ENCODE data around the gene MYL12B. TPM values are rescaled to one million over a fixed set of nuclear protein-coding genes. Genes with fewer than 3 reads are reported as not detected.

Gene MYL12B
- total RNA-seq, 1 donor from 2014 or later: 187 TPM

DNA sequence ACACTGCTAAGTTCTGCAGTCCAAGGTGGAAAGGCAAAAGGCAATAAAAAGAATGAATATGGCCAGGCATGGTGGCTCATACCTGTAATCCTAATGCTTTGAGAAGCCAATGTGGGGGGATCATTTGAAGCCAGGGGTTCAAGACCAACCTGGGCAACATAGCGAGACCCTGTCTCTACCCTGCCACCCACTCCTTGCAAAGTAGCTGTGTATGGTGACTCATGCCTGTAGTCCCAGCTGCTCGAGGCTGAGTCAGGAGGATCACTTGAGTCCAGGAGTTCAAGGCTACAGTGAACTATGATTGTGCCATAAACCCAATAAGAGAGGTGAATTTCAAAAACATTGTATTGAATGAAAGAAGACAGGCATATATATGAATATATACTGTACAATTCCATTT lies 2.4 kb downstream of the MYL12B start:
- TF ChIP-seq, protein P1, sequence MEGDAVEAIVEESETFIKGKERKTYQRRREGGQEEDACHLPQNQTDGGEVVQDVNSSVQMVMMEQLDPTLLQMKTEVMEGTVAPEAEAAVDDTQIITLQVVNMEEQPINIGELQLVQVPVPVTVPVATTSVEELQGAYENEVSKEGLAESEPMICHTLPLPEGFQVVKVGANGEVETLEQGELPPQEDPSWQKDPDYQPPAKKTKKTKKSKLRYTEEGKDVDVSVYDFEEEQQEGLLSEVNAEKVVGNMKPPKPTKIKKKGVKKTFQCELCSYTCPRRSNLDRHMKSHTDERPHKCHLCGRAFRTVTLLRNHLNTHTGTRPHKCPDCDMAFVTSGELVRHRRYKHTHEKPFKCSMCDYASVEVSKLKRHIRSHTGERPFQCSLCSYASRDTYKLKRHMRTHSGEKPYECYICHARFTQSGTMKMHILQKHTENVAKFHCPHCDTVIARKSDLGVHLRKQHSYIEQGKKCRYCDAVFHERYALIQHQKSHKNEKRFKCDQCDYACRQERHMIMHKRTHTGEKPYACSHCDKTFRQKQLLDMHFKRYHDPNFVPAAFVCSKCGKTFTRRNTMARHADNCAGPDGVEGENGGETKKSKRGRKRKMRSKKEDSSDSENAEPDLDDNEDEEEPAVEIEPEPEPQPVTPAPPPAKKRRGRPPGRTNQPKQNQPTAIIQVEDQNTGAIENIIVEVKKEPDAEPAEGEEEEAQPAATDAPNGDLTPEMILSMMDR (IDR thresholded peaks at IDR 0.05; ENCODE audit: unreplicated experiment): no peak
- Mint-ChIP-seq H3K36me3 (ENCODE audit: insufficient read depth) (no peaks in the 10 kb centered on the region), H3K4me1 (ENCODE audit: low read depth) (peaks cover 45% of the 10 kb centered on the region), H3K27ac (no peak overlapping the region), H3K4me3 (ENCODE audit: low read depth) (no peak overlapping the region), H3K27me3 (no peaks in the 10 kb centered on the region), H3K9me3 (ENCODE audit: low read depth) (no peaks in the 10 kb centered on the region)
- DNase-seq (ENCODE audit: low spot score, unreplicated experiment): no peak

DNA sequence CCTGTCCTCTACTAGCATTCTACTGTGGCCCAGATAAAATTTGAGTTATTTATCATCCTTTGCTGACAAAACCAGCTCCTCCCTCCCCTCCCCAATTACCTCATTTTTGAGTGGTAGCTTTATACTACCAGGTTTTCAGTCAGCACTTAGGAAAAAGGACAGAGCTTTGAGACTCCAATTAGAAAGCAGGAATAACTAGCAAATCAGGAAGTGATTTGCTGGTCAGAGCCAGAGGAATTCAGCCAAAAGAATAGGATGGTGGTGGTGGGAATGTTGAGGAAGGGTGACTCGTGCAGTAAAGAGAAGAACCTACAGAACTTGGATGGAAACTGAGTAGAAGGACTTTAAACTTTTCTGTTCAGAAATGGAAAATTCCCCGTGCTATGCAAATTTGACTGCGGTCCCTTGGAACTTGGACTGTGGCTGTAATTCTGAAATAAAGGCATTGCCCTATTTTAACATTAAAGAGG lies 3.7 kb downstream of the MYL12B start:
- no peaks in the 10 kb centered on the region for H3K9me3 Mint-ChIP-seq (ENCODE audit: low read depth)
- no peaks in the 10 kb centered on the region for H3K36me3 Mint-ChIP-seq (ENCODE audit: insufficient read depth)
- H3K4me1 Mint-ChIP-seq (ENCODE audit: low read depth): peaks cover 45% of the 10 kb centered on the region
- DNase-seq (ENCODE audit: low spot score, unreplicated experiment): no peak
- TF ChIP-seq, protein P1 (IDR thresholded peaks at IDR 0.05; ENCODE audit: unreplicated experiment): no peak
- peak overlapping the region; percentile 2 for H3K27ac Mint-ChIP-seq
- H3K4me3 Mint-ChIP-seq (ENCODE audit: low read depth): no peak overlapping the region
- no peaks in the 10 kb centered on the region for H3K27me3 Mint-ChIP-seq

DNA sequence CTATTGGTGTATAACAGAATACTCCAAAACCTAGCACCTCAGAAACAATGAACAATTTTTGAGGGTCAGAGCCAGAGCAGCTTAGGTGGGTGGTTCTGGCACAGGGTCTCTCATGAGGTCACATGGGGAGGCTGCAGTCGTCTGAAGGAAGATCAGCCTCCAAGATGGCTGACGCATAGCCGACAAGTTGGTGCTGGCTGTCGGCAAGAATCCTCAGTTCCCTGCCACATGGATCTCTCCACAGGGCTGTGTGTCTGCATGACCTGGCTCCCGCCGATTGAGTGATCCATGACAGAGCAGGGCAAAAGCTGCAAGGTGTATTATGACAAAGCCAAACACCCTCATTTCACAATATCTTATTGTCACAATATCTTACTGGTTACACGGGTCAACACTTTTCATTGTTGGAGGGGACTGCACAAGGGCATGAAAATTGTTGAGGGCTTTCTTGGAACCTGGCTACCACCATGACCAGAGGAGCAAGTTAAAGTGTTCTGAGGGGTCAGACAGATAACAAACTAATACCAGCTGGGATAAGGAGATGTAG lies 4.2 kb downstream of the MYL12B start:
- no peak for DNase-seq (ENCODE audit: low spot score, unreplicated experiment)
- no peaks in the 10 kb centered on the region for H3K9me3 Mint-ChIP-seq (ENCODE audit: low read depth)
- H3K4me1 Mint-ChIP-seq (ENCODE audit: low read depth): peaks cover 40% of the 10 kb centered on the region
- H3K27ac Mint-ChIP-seq: peak overlapping the region; percentile 77
- H3K4me3 Mint-ChIP-seq (ENCODE audit: low read depth): no peak overlapping the region
- H3K27me3 Mint-ChIP-seq: no peaks in the 10 kb centered on the region
- TF ChIP-seq, protein P1 (IDR thresholded peaks at IDR 0.05; ENCODE audit: unreplicated experiment): no peak
- no peaks in the 10 kb centered on the region for H3K36me3 Mint-ChIP-seq (ENCODE audit: insufficient read depth)

DNA sequence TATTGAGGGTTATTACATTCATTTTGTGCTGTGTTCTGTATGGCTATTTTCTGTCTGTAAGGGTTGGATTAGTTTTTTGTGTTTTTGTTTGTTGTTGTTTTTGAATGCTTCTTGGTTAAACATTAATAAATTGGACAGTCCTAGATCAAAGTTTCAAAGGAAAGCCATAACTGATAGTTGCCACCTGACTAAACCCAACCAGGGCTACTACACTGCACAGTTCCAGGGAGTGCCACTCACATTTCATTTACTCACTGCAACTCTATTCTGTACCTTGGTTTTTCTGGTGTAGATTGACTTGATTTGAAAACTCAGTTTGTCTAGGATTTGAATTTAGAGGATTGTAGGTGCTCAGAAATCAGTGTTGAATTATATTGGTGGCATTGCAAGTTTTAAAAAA lies 6.4 kb downstream of the MYL12B start:
- Mint-ChIP-seq H3K36me3 (ENCODE audit: insufficient read depth) (peaks cover 3% of the 10 kb centered on the region), H3K27me3 (no peaks in the 10 kb centered on the region), H3K4me3 (ENCODE audit: low read depth) (no peak overlapping the region), H3K27ac (no peak overlapping the region), H3K4me1 (ENCODE audit: low read depth) (peaks cover 31% of the 10 kb centered on the region), H3K9me3 (ENCODE audit: low read depth) (no peaks in the 10 kb centered on the region)
- TF ChIP-seq, protein P1 (IDR thresholded peaks at IDR 0.05; ENCODE audit: unreplicated experiment): no peak
- DNase-seq (ENCODE audit: low spot score, unreplicated experiment): no peak

DNA sequence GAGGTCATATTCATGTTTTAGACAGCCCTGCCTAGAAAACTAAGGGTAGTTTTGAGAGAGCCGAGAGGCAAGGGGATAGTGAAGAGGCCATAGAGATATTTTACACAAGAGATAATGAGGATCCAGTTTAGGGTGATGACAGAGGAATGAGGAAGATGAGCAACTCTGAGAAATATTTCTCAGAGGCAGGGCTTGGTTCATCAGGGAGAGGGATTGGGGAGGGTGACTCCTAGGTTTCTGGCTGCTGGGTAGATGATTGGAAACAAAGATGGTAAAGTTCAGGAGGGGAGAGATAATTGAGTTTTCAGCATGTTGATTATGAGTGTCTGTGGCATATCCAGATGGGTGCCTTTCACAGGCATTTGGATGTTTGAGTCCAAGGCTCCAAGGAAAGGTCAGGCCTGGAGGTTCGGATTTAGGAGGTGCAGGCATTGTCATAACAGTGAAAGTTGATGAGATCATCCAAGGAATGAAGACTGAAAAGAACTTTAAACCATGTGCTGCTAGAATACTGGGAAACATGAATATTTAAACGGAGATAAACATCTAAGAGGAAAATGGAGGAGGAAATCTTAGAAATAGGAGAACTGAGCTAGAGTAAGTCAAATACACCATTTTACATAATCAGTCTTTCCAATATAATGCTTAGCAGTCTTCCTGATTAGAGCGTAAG lies 7.4 kb downstream of the MYL12B start:
- H3K4me1 Mint-ChIP-seq (ENCODE audit: low read depth): peaks cover 24% of the 10 kb centered on the region
- H3K4me3 Mint-ChIP-seq (ENCODE audit: low read depth): no peak overlapping the region
- no peaks in the 10 kb centered on the region for H3K9me3 Mint-ChIP-seq (ENCODE audit: low read depth)
- DNase-seq (ENCODE audit: low spot score, unreplicated experiment): no peak
- H3K27ac Mint-ChIP-seq: no peak overlapping the region
- H3K36me3 Mint-ChIP-seq (ENCODE audit: insufficient read depth): peaks cover 9% of the 10 kb centered on the region
- TF ChIP-seq, protein P1 (IDR thresholded peaks at IDR 0.05; ENCODE audit: unreplicated experiment): no peak
- H3K27me3 Mint-ChIP-seq: no peaks in the 10 kb centered on the region
